ENCODE data around the gene SVOPL. TPM values are rescaled to one million over a fixed set of nuclear protein-coding genes. Genes with fewer than 3 reads are reported as not detected.

The SVOPL gene
- total RNA-seq, 2 experiments from 2014 or later, result not detected

DNA sequence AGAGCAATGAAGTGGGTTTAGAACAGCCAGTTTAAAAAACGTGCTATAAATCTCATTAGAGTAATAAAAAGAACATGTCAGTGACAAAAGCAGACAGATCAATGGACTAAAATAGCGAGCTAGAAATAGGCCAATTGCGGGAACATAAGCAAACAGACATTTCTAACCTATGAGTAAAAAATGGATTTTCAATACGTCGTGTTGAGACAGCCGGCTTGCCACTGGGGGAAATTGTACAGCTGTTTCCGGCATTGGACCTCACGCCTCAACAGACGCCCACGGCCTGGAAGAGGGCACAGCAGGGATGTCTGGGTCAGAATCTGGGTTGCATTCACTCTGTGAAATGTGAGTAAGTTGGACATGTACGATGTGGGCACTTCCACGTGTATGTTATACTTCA, 92.9 kb downstream of the SVOPL start:
- no peak overlapping the region for H3K27ac ChIP-seq (ENCODE audit: low read depth in 1 of 2, low read length in 2 of 2)
- H3K27me3 ChIP-seq (ENCODE audit: control insufficient read depth in 1 of 2, insufficient read depth in 2 of 2, low read length in 2 of 2), result no peaks in the 10 kb centered on the region
- H3K4me3 ChIP-seq (ENCODE audit: low read length), result no peak overlapping the region
- Mint-ChIP-seq H3K36me3 (ENCODE audit: low read depth) (no peaks in the 10 kb centered on the region), H3K9me3 (no peaks in the 10 kb centered on the region), H3K27ac (no peak overlapping the region), H3K27me3 (no peaks in the 10 kb centered on the region), H3K4me3 (no peak overlapping the region), H3K4me1 (ENCODE audit: low read depth) (peaks cover 16% of the 10 kb centered on the region)
- H3K36me3 ChIP-seq (ENCODE audit: insufficient read depth, low read length), result no peaks in the 10 kb centered on the region
- ChIA-PET CTCF (no interaction called here), POLR2A (no interaction called here)
- no peaks in the 10 kb centered on the region for H3K4me1 ChIP-seq (ENCODE audit: insufficient read depth, low read length)
- intact Hi-C loops (cut with DNase I, micrococcal nuclease), result no loop called here
- H3K9me3 ChIP-seq (ENCODE audit: control insufficient read depth in 1 of 2, insufficient read depth in 1 of 2, low read length in 2 of 2), result no peaks in the 10 kb centered on the region
- TF ChIP-seq, protein P1, sequence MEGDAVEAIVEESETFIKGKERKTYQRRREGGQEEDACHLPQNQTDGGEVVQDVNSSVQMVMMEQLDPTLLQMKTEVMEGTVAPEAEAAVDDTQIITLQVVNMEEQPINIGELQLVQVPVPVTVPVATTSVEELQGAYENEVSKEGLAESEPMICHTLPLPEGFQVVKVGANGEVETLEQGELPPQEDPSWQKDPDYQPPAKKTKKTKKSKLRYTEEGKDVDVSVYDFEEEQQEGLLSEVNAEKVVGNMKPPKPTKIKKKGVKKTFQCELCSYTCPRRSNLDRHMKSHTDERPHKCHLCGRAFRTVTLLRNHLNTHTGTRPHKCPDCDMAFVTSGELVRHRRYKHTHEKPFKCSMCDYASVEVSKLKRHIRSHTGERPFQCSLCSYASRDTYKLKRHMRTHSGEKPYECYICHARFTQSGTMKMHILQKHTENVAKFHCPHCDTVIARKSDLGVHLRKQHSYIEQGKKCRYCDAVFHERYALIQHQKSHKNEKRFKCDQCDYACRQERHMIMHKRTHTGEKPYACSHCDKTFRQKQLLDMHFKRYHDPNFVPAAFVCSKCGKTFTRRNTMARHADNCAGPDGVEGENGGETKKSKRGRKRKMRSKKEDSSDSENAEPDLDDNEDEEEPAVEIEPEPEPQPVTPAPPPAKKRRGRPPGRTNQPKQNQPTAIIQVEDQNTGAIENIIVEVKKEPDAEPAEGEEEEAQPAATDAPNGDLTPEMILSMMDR (IDR thresholded peaks at IDR 0.05), result no peak
- ATAC-seq (ENCODE audit: poor library complexity) (no peak), DNase-seq (no peak)

DNA sequence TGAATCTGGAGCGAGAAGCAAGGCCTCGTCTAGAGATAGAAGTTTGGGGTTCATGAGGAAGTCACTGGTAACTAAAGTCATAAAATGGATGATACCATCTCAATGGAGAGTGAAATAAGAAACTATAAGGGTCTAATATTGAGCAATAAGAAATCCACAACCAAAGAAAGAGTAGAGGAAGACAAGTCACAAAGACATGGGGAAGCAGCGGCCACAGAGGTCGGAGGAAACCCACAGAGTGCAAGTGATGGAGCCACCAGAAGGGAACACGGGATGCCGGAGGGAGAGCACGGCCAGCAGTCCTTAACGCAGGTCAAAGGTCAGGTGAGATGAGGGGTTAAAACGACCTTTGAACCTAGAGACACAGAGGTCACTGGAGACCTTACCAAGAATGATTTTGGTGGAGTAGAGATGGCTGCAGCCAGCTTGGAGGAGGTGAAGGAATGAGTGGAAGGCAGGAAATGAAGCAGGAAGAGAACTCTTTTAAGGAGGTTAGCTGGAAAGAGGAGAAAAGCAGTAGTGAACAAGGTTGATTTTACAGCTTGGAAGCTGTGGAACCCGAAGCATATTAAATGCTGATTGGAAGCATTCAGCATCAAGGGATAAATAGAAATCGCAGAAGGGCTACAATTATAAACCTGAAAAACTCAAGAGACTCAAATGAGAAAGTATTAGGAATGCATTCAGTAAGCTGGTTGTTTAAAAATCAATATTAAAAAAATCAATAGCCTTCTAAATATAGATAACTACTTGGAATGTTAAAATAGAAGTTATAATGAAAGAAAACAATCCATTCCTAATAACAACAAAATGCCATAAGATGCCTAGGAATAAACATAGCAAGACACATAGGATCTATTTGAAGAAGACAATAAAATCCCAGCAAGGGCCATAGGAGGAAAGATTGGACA, 93.7 kb downstream of the SVOPL start:
- CTCF ChIA-PET, result interaction anchor here (1.3 kb wide), 1 partner anchor 17 kb away, joined by 3 read pairs; no protein-coding TSS in a partner anchor
- DNase-seq (no peak), ATAC-seq (ENCODE audit: poor library complexity) (no peak)
- intact Hi-C loops (cut with DNase I, micrococcal nuclease), result no loop called here
- Histone ChIP-seq H3K4me1 (ENCODE audit: insufficient read depth, low read length) (no peaks in the 10 kb centered on the region), H3K4me3 (ENCODE audit: low read length) (no peak overlapping the region), H3K27me3 (ENCODE audit: control insufficient read depth in 1 of 2, insufficient read depth in 2 of 2, low read length in 2 of 2) (no peaks in the 10 kb centered on the region), H3K27ac (ENCODE audit: low read depth in 1 of 2, low read length in 2 of 2) (no peak overlapping the region), H3K9me3 (ENCODE audit: control insufficient read depth in 1 of 2, insufficient read depth in 1 of 2, low read length in 2 of 2) (no peaks in the 10 kb centered on the region), H3K36me3 (ENCODE audit: insufficient read depth, low read length) (no peaks in the 10 kb centered on the region)
- H3K9me3 Mint-ChIP-seq, result no peaks in the 10 kb centered on the region
- H3K4me1 Mint-ChIP-seq (ENCODE audit: low read depth), result peaks cover 14% of the 10 kb centered on the region
- POLR2A ChIA-PET, result no interaction called here
- TF ChIP-seq, protein P1 (IDR thresholded peaks at IDR 0.05), result no peak
- H3K27ac Mint-ChIP-seq, result no peak overlapping the region
- no peaks in the 10 kb centered on the region for H3K27me3 Mint-ChIP-seq
- no peak overlapping the region for H3K4me3 Mint-ChIP-seq
- no peaks in the 10 kb centered on the region for H3K36me3 Mint-ChIP-seq (ENCODE audit: low read depth)

DNA sequence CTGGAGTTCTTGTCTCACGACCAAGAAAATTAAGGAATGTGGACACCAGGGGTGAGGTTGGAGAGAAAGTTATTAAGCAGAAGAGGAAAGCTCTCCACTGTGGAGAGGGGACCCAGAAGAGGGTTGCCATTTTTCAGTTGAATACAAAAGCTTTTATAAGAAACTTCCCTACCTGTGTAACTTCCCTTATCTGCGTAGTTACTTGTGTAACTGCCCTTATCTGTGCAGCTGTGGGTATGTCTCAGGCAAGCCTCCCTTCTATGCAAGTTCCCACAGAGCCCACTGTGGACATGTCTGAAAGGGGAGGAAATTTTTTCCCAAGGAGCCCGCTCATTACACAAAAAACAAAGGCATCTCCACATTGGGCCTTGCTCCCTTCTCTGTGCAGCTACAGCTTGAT, 94.9 kb downstream of the SVOPL start:
- ATAC-seq (ENCODE audit: poor library complexity) (no peak), DNase-seq (no peak)
- H3K4me1 Mint-ChIP-seq (ENCODE audit: low read depth), result peaks cover 14% of the 10 kb centered on the region
- no peaks in the 10 kb centered on the region for H3K9me3 ChIP-seq (ENCODE audit: control insufficient read depth in 1 of 2, insufficient read depth in 1 of 2, low read length in 2 of 2)
- ChIA-PET CTCF (interaction anchor here (0.6 to 1.3 kb wide), 2 partner anchors 18 to 106 kb away, joined by 3 read pairs; no protein-coding TSS in a partner anchor), POLR2A (no interaction called here)
- H3K27ac ChIP-seq (ENCODE audit: low read depth in 1 of 2, low read length in 2 of 2), result no peak overlapping the region
- H3K27me3 Mint-ChIP-seq, result no peaks in the 10 kb centered on the region
- no peaks in the 10 kb centered on the region for H3K27me3 ChIP-seq (ENCODE audit: control insufficient read depth in 1 of 2, insufficient read depth in 2 of 2, low read length in 2 of 2)
- H3K4me3 ChIP-seq (ENCODE audit: low read length), result no peak overlapping the region
- intact Hi-C loops (cut with DNase I, micrococcal nuclease), result no loop called here
- H3K36me3 ChIP-seq (ENCODE audit: insufficient read depth, low read length), result no peaks in the 10 kb centered on the region
- H3K36me3 Mint-ChIP-seq (ENCODE audit: low read depth), result no peaks in the 10 kb centered on the region
- no peaks in the 10 kb centered on the region for H3K4me1 ChIP-seq (ENCODE audit: insufficient read depth, low read length)
- H3K27ac Mint-ChIP-seq, result no peak overlapping the region
- TF ChIP-seq, protein P1 (IDR thresholded peaks at IDR 0.05), result no peak
- H3K4me3 Mint-ChIP-seq, result no peak overlapping the region
- no peaks in the 10 kb centered on the region for H3K9me3 Mint-ChIP-seq

Measured in CD4-positive, alpha-beta T cell (primary cell).